ENCODE data around the gene MYORG. TPM values are rescaled to one million over a fixed set of nuclear protein-coding genes. Genes with fewer than 3 reads are reported as not detected.

MYORG gene
- total RNA-seq, 2 experiments from 2014 or later = 0.98 to 3.9 TPM

DNA sequence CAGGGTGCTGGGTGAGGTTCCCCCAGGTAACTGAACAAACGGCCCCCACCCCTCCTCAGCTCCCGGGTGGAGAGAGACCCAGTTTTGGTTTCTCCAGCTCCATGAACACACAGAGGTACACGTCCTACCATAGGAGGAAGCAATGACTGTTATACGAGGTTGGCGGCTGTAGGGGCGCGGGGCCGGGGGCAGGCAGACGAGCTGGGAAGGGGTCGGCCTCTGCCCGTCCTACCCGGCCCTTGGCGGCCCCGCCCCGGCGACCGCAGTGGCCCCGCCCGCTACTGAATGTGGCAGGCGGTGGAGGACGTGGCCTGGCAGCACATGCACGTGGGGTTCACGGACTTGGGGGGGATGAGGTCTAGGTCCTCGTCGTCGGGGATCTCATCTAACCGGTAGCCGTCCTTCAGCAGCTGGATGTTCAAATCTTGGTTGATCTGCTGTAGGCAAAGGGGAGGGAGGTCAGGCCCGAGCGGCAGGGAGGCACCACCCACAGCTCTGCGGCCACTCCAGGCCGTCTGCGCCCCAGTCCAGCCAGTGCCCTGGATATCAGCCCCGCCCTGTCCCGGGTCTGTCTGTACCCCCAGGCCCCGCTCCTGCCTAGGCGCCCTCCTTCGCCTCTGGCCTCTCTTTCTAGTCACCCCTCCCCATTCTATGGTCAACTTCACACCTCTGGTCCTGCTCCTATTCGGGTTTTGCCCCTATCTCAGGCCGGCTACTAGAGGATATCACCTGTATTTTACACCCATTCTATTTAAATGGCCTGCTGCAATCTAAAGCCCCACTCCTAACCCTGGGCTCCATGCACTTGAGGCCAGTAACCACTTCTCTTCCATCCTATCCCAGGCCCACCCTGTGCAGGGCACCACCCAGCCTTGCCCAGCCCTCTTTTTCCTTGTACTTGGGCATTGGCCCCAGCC is 24.2 kb upstream of the MYORG start:
- no peak overlapping the region for H2AFZ ChIP-seq (ENCODE audit: low read length)
- H3K9me2 ChIP-seq (ENCODE audit: insufficient read depth, low read length) = no peaks in the 10 kb centered on the region
- BruUV-seq (replicated peaks) = no TSS peak
- H4K20me1 ChIP-seq (ENCODE audit: insufficient read depth, low read length) = no peaks in the 10 kb centered on the region
- H3K9me3 ChIP-seq (ENCODE audit: low read length) = no peaks in the 10 kb centered on the region
- H3K4me1 ChIP-seq (ENCODE audit: insufficient read depth, low read length, poor library complexity, severe bottlenecking) = no peaks in the 10 kb centered on the region
- intact Hi-C loops (cut with micrococcal nuclease; ENCODE audit: unreplicated experiment) = loop anchor here (5.0 kb wide), 1 partner anchor 201 kb away; no protein-coding TSS in a partner anchor
- no peak overlapping the region for H3K4me2 ChIP-seq (ENCODE audit: low read length)
- H3K4me3 ChIP-seq (ENCODE audit: low read depth, low read length, poor library complexity, severe bottlenecking) = no peak overlapping the region
- no peak overlapping the region for H3K27ac ChIP-seq (ENCODE audit: low read depth, low read length, poor library complexity, severe bottlenecking)
- CTCF ChIA-PET (ENCODE audit: unreplicated experiment) = interaction anchor here (0.5 kb wide), 1 partner anchor 190 kb away, joined by 3 read pairs; no protein-coding TSS in a partner anchor
- H3K79me2 ChIP-seq (ENCODE audit: insufficient read depth, low read depth, low read length) = no peaks in the 10 kb centered on the region
- POLR2A ChIA-PET = no interaction called here
- H3K36me3 ChIP-seq (ENCODE audit: insufficient read depth, low read length) = no peaks in the 10 kb centered on the region
- TF ChIP-seq EZH2phosphoT487 (IDR thresholded peaks at IDR 0.05; ENCODE audit: borderline replicate concordance, low read depth, low read length) = no peak
- TF ChIP-seq, protein P1, sequence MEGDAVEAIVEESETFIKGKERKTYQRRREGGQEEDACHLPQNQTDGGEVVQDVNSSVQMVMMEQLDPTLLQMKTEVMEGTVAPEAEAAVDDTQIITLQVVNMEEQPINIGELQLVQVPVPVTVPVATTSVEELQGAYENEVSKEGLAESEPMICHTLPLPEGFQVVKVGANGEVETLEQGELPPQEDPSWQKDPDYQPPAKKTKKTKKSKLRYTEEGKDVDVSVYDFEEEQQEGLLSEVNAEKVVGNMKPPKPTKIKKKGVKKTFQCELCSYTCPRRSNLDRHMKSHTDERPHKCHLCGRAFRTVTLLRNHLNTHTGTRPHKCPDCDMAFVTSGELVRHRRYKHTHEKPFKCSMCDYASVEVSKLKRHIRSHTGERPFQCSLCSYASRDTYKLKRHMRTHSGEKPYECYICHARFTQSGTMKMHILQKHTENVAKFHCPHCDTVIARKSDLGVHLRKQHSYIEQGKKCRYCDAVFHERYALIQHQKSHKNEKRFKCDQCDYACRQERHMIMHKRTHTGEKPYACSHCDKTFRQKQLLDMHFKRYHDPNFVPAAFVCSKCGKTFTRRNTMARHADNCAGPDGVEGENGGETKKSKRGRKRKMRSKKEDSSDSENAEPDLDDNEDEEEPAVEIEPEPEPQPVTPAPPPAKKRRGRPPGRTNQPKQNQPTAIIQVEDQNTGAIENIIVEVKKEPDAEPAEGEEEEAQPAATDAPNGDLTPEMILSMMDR (conservative IDR thresholded peaks at IDR 0.05; ENCODE audit: low read length) = no peak
- DNase-seq (ENCODE audit: low spot score) = no peak

DNA sequence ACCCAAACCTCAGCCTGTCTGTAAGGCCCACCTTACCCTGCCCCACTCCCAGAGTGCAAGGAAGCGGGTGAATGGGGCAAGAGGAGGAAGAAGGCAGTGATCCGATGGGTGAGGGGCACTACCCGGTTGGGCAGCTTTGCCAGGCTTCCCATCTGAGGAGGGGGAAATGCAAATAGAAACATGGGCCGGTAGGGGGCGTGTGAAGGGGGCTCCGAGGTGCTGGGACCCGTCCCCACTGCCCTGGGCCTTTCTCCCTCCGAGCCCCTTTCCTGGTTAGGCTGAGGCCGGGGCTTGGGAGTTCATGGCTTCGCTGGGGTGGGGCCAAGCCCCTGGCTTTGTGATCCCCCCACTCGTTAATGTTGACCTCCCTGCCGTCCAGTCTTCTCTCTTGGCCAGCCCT is 23.6 kb upstream of the MYORG start:
- no peak overlapping the region for H3K4me3 ChIP-seq (ENCODE audit: low read depth, low read length, poor library complexity, severe bottlenecking)
- H3K4me1 ChIP-seq (ENCODE audit: insufficient read depth, low read length, poor library complexity, severe bottlenecking) = no peaks in the 10 kb centered on the region
- CTCF ChIA-PET (ENCODE audit: unreplicated experiment) = interaction anchor here (0.5 kb wide), 1 partner anchor 191 kb away, joined by 3 read pairs; no protein-coding TSS in a partner anchor
- H3K36me3 ChIP-seq (ENCODE audit: insufficient read depth, low read length) = no peaks in the 10 kb centered on the region
- no peak overlapping the region for H2AFZ ChIP-seq (ENCODE audit: low read length)
- no TSS peak for BruUV-seq (replicated peaks)
- H3K9me2 ChIP-seq (ENCODE audit: insufficient read depth, low read length) = no peaks in the 10 kb centered on the region
- no peak overlapping the region for H3K27ac ChIP-seq (ENCODE audit: low read depth, low read length, poor library complexity, severe bottlenecking)
- 0 out of 2 replicates have a peak, but pooled peaks cover 4% of the 10 kb centered on the region for H4K20me1 ChIP-seq (ENCODE audit: insufficient read depth, low read length)
- no peak for TF ChIP-seq EZH2phosphoT487 (IDR thresholded peaks at IDR 0.05; ENCODE audit: borderline replicate concordance, low read depth, low read length)
- TF ChIP-seq, protein P1 (conservative IDR thresholded peaks at IDR 0.05; ENCODE audit: low read length) = no peak
- H3K9me3 ChIP-seq (ENCODE audit: low read length) = no peaks in the 10 kb centered on the region
- H3K4me2 ChIP-seq (ENCODE audit: low read length) = no peak overlapping the region
- POLR2A ChIA-PET = no interaction called here
- DNase-seq (ENCODE audit: low spot score) = no peak
- H3K79me2 ChIP-seq (ENCODE audit: insufficient read depth, low read depth, low read length) = no peaks in the 10 kb centered on the region
- intact Hi-C loops (cut with micrococcal nuclease; ENCODE audit: unreplicated experiment) = loop anchor here (5.0 kb wide), 1 partner anchor 202 kb away; no protein-coding TSS in a partner anchor

DNA sequence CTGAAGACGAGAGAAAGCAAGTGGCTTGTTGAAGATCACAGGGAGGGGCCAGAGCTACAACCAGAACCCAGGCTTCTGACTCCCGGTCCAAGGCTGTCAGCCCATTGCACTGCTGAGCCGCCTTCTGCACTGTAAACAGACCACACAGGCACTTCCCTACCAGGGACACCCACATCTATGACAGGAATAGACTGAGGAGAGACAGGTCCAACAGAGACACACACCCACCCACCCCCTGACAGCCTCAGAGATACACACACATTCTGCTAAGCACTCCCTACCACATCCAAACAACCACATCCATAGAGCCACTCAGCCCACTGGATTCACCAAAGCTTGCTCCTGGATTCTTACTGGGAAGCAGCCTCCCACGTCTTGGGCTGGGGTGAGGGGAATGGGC is 23.0 kb upstream of the MYORG start:
- H3K9me3 ChIP-seq (ENCODE audit: low read length) = no peaks in the 10 kb centered on the region
- no TSS peak for BruUV-seq (replicated peaks)
- no peaks in the 10 kb centered on the region for H3K9me2 ChIP-seq (ENCODE audit: insufficient read depth, low read length)
- H3K4me1 ChIP-seq (ENCODE audit: insufficient read depth, low read length, poor library complexity, severe bottlenecking) = no peaks in the 10 kb centered on the region
- no peaks in the 10 kb centered on the region for H3K79me2 ChIP-seq (ENCODE audit: insufficient read depth, low read depth, low read length)
- 0 out of 2 replicates have a peak, but pooled peaks cover 6% of the 10 kb centered on the region for H4K20me1 ChIP-seq (ENCODE audit: insufficient read depth, low read length)
- POLR2A ChIA-PET = no interaction called here
- H2AFZ ChIP-seq (ENCODE audit: low read length) = no peak overlapping the region
- TF ChIP-seq, protein P1 (conservative IDR thresholded peaks at IDR 0.05; ENCODE audit: low read length) = no peak
- TF ChIP-seq EZH2phosphoT487 (IDR thresholded peaks at IDR 0.05; ENCODE audit: borderline replicate concordance, low read depth, low read length) = no peak
- no peaks in the 10 kb centered on the region for H3K36me3 ChIP-seq (ENCODE audit: insufficient read depth, low read length)
- intact Hi-C loops (cut with micrococcal nuclease; ENCODE audit: unreplicated experiment) = loop anchor here (5.0 kb wide), 1 partner anchor 203 kb away; no protein-coding TSS in a partner anchor
- H3K4me3 ChIP-seq (ENCODE audit: low read depth, low read length, poor library complexity, severe bottlenecking) = no peak overlapping the region
- no peak overlapping the region for H3K27ac ChIP-seq (ENCODE audit: low read depth, low read length, poor library complexity, severe bottlenecking)
- no peak overlapping the region for H3K4me2 ChIP-seq (ENCODE audit: low read length)
- CTCF ChIA-PET (ENCODE audit: unreplicated experiment) = no interaction called here
- DNase-seq (ENCODE audit: low spot score) = no peak
